IPS-15b (cell line): Measurements from ENCODE around the gene HIVEP3.

Experiments
- H3K27me3 ChIP-seq: one replicate; pipeline ENCODE4 v1.6.1; 2013; ENCODE audit warnings: low read length; ENCODE audit not compliant: control insufficient read depth, insufficient read depth
- H3K36me3 ChIP-seq: one replicate; pipeline ENCODE4 v1.6.1; 2013; ENCODE audit warnings: low read length; ENCODE audit not compliant: control insufficient read depth, insufficient read depth
- H3K4me1 ChIP-seq: one replicate; pipeline ENCODE4 v1.6.1; 2013; ENCODE audit warnings: mild to moderate bottlenecking, low read length; ENCODE audit not compliant: control insufficient read depth, insufficient read depth
- H3K4me3 ChIP-seq: one replicate; pipeline ENCODE4 v1.5.1; 2013; ENCODE audit warnings: low read depth, low read length
- H3K9ac ChIP-seq: one replicate; pipeline ENCODE4 v1.6.1; 2013; ENCODE audit warnings: low read depth, mild to moderate bottlenecking, low read length
- H3K9me3 ChIP-seq: one replicate; pipeline ENCODE4 v1.6.1; 2013; ENCODE audit warnings: mild to moderate bottlenecking, low read length; ENCODE audit not compliant: control insufficient read depth, insufficient read depth

HIVEP3 gene

DNA sequence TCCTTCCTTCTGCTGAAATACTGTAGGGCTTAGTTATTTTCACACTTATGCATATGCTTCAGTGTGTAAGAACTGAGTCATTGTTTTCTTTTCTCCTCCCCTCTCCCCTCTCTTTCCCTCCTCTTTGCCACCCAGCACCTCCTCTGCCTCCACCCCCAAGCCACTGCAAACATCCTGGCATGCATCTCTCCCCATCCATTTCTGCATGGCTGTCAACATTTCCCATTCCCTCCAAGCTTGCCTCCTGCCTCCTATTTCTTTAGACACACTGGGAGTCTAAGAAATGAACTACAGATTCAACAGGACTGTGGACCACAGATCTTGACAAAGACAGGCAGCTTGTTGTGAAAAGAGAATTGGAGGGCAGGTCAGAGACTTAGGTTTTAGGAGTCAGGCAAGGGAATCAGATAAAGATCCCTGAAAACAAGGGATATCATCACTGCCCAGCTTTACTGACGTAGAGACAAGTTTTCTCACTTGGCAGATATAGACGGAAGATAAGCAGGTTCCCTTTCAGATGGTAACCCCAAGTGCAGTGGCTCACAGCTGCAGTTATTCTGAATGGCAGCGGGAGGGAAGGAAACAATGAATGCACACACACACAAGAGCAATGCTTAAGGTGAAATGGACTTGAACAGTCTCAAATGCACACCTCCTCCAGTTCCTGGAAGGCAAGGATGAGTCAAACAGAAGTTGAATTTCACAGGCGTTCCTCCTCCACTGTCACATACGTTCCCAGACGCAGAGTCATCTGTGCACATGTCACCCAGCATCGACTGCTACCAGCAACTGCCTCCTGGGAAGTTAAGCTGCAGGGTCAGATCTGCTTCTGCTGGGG is 56.1 kb downstream of the HIVEP3 start:
- no peak overlapping the region for H3K4me3 ChIP-seq
- H3K9me3 ChIP-seq, result no peaks in the 10 kb centered on the region
- peaks cover 7% of the 10 kb centered on the region for H3K4me1 ChIP-seq
- no peaks in the 10 kb centered on the region for H3K36me3 ChIP-seq
- H3K9ac ChIP-seq, result no peak overlapping the region
- no peaks in the 10 kb centered on the region for H3K27me3 ChIP-seq

DNA sequence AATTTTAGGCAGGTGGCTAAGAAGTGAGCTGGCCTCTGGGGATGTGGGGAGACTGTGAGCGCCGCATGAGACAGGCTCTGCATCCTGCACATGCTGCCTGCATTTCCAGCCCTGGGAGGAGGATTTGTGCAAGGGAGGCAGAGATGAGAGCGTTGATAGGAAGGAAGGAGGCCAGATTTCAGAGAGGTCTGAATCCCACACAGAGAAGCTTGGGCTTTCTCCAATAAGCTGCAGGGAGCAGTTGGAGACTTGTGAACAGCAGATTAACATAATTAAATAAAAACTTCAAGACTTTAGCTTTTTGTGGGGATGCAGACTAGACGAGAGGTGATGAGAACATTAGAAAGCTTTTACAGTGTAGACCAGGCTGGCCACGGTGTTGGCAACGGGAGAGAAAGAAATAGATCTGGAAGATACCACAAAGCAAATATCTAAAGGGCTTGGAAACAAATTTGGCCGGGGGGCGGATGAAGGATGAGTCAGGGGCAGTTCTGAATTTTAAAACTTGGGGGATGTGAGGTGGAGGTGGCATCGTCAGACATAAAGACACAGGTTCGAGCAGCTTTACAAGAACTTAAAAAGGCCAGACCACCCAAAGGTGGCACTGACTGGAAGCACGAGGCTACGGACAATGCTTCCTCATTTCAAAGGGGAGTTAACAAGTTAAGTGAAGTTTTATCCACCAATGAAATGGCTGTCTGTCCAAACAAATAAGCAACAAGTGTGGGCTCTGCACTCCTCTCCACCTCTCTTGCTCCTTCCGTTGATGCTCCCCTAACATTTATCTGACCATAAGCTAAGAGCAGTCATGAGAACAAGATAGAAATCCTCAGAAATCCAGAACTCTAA is 57.0 kb downstream of the HIVEP3 start:
- H3K27me3 ChIP-seq, result no peaks in the 10 kb centered on the region
- H3K36me3 ChIP-seq, result no peaks in the 10 kb centered on the region
- H3K9ac ChIP-seq, result no peak overlapping the region
- H3K9me3 ChIP-seq, result no peaks in the 10 kb centered on the region
- no peak overlapping the region for H3K4me3 ChIP-seq
- peaks cover 7% of the 10 kb centered on the region for H3K4me1 ChIP-seq

DNA sequence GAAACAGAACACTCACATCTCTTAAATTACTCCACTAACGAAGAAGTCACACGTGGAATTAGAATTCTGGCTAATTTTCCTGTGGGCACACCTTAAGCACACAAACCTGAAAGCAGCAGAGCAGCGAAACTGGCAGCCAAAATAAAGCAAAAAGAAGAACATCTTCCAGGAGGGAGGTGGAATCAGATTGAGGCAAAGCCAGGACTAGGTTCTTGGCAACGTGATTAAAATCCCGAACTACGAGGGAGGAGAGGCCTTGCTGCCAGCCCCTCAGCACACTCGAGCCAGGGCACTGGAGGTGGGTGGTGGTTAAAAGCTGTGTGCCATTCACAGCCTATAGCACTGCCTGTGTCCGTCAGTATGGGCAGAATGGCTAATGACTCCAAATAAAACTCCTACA is 58.0 kb downstream of the HIVEP3 start:
- H3K4me3 ChIP-seq, result no peak overlapping the region
- H3K36me3 ChIP-seq, result no peaks in the 10 kb centered on the region
- H3K27me3 ChIP-seq, result no peaks in the 10 kb centered on the region
- no peaks in the 10 kb centered on the region for H3K9me3 ChIP-seq
- H3K4me1 ChIP-seq, result peaks cover 7% of the 10 kb centered on the region
- H3K9ac ChIP-seq, result no peak overlapping the region

DNA sequence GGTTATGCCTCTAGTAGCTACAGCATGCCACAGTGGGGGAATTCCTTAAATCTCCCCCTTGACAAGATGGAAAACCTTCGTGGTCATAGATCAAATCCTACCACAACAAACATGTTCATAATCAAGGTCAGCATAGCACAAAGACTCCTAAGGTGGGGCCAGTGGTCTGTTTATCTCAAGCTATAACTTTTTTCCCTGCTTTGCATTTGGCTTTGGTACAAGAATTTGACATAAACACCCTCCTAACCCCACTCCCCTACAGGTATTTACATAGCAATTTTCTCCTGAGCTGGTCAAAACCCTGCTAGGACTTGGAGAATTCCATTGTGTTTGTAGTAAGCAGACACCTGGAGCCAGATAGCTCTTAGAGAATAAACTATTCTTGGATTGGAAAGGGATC is 58.5 kb downstream of the HIVEP3 start:
- no peak overlapping the region for H3K9ac ChIP-seq
- H3K9me3 ChIP-seq, result no peaks in the 10 kb centered on the region
- no peaks in the 10 kb centered on the region for H3K36me3 ChIP-seq
- no peak overlapping the region for H3K4me3 ChIP-seq
- H3K27me3 ChIP-seq, result no peaks in the 10 kb centered on the region
- peaks cover 7% of the 10 kb centered on the region for H3K4me1 ChIP-seq

DNA sequence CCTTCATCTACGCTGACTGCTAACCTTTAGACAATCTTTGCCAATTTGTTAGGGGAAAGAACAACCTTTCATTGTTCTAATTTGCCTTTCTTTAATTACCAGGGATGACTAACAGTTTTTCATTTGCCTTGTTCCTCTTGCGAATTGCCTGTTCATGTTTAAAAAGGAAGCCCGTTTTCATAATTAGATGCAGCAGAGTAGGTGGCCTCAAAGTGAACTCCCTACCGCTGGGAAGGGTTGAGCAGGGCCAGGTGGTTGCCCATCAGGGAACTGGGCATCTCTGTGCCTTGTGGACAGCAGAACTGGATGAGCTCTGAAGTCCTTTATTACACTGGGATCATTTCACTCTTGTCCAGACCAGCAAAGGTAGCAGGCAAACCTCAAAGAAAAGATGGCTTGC is 59.0 kb downstream of the HIVEP3 start:
- Histone ChIP-seq H3K27me3 (no peaks in the 10 kb centered on the region), H3K4me3 (no peak overlapping the region), H3K4me1 (peaks cover 7% of the 10 kb centered on the region), H3K9me3 (no peaks in the 10 kb centered on the region), H3K9ac (no peak overlapping the region), H3K36me3 (no peaks in the 10 kb centered on the region)

DNA sequence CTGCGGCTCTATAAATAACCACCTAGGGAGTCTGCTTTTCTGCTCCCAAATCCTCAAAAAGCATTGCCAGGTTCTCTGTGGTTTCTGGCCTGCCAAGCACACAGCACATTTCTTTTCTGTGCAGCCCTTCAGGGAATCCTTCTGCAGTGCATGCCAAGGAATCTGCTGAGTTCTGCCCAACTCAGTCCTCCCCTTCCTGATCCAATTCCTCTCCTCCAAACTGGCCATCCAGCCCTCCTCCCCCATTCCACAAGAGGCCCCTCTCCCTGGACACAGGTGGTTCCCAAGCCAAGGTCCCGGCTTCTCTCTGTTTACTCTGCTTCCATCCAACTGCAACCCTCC is 61.8 kb downstream of the HIVEP3 start:
- Histone ChIP-seq H3K9ac (no peak overlapping the region), H3K27me3 (no peaks in the 10 kb centered on the region), H3K9me3 (no peaks in the 10 kb centered on the region), H3K4me1 (peaks cover 3% of the 10 kb centered on the region), H3K4me3 (no peak overlapping the region), H3K36me3 (no peaks in the 10 kb centered on the region)

DNA sequence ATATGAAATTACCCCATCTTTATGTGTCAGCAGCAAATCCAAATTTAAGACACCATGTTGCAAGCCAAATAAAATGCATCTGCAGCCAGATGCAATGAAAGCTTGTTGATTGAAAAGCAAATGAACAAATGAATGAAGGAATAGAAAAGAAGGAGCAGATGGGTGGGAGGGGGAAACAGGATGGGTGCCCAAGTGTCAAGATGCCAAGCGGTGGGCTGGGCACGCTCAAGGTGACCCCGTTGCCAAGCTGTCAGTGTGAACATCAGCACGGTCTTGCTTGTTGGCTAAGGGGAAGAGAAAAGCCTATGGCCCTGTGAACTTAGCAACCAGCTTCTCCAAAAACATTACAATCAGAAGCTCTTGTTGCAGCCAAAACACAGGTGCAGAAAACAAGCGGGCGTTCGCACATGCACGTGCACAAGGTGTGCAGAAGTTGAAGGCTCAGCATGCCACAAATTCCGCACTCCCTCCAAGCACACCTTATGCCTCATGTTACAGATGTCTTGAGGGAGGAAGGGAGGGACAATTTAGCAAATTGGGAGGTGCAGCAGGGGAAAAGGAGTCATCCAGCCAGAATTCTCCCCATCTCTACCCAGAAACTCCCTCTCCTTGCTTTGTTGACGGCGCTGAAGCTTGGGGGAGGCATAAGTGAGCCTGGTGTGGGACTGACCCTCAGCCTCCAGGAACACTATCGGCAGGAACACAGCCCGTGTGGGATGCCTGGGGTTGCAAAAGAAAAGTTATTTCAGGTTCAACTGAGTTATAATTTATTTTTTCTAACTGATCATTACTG is 62.4 kb downstream of the HIVEP3 start:
- no peak overlapping the region for H3K9ac ChIP-seq
- H3K9me3 ChIP-seq, result no peaks in the 10 kb centered on the region
- H3K36me3 ChIP-seq, result no peaks in the 10 kb centered on the region
- peaks cover 8% of the 10 kb centered on the region for H3K4me1 ChIP-seq
- H3K4me3 ChIP-seq, result no peak overlapping the region
- H3K27me3 ChIP-seq, result no peaks in the 10 kb centered on the region

DNA sequence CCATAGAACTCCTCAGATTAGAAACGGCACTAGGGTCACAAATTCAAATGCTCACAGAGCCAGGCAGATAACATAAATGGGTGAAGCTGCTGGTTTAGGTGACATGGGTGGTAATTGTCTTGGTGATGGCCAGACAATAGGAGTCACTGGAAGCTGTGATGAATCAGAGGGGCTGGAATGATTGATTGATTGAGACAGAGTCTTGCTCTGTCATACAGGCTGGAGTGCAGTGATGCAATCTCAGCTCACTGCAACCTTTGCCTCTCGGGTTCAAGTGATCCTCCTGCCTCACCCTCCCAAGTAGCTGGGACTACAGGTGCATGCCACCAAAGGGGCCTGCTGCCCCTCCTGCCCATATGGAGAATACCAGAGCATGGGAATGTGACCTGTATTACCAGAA is 63.0 kb downstream of the HIVEP3 start:
- H3K27me3 ChIP-seq, result peaks cover 3% of the 10 kb centered on the region
- H3K36me3 ChIP-seq, result no peaks in the 10 kb centered on the region
- H3K9ac ChIP-seq, result no peak overlapping the region
- H3K9me3 ChIP-seq, result no peaks in the 10 kb centered on the region
- H3K4me1 ChIP-seq, result peaks cover 8% of the 10 kb centered on the region
- no peak overlapping the region for H3K4me3 ChIP-seq

DNA sequence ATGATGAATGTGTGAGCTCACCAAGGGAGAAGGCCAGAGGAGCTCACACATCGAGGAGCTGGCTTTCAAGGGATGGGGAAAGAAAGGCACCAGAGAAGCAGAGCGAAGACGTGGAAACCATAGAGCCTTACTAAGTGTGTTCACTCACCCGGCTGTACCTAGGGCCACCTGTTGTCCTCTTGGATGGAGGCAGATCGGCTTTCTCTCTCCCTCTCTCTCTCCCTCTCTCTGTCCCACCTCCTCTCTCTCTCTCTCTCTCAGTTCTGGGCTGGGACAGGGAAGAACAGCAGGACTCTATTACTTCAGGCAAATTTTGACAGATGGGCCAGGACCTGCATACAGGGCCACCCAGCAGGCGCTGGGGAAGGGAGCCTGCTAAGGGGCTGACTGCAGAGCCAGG is 64.8 kb downstream of the HIVEP3 start:
- Histone ChIP-seq H3K4me3 (no peak overlapping the region), H3K27me3 (peaks cover 3% of the 10 kb centered on the region), H3K36me3 (no peaks in the 10 kb centered on the region), H3K9ac (no peak overlapping the region), H3K9me3 (no peaks in the 10 kb centered on the region), H3K4me1 (peaks cover 4% of the 10 kb centered on the region)

DNA sequence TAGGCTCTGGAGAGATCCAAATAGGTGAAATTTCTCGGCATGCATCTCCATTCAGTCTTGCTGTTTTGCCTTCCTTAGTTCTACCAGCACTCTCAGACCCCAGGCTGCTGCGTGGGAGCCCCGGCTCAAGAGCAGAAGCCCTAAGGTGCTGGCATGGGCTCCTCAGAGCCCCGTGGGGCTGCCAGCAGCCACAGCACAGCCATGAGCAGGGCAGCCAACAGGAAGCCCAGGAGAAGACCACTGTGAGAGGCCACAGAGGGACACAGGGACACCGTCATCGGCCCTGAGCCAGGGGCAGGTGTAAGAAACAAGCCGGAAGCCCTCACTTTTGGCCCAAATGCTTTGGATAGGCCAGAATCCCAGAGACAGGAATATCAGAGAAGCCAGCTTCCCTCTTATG is 66.6 kb downstream of the HIVEP3 start:
- H3K4me3 ChIP-seq, result no peak overlapping the region
- H3K9me3 ChIP-seq, result no peaks in the 10 kb centered on the region
- H3K4me1 ChIP-seq, result peaks cover 4% of the 10 kb centered on the region
- no peaks in the 10 kb centered on the region for H3K36me3 ChIP-seq
- H3K27me3 ChIP-seq, result peaks cover 3% of the 10 kb centered on the region
- H3K9ac ChIP-seq, result no peak overlapping the region

DNA sequence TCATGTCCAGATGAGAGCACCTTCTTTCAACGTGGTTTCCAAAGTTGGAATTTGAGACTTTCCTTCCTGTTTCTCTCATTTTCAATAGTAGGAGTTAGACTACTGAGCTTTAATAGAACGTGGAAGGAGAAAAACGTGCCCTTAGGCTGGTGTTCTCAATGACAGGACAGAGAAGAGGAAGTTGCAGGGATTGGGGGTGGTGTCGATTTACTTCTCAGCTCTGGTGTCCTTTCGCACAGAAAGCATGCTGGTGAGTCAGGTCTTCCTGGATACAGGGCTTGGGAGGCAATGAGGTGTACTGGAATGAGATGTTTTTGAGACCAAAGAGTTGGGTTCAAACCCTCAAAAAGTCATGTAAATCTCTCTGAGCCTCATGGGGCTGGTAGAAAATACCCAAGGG is 67.1 kb downstream of the HIVEP3 start:
- Histone ChIP-seq H3K4me1 (peaks cover 4% of the 10 kb centered on the region), H3K9me3 (no peaks in the 10 kb centered on the region), H3K9ac (no peak overlapping the region), H3K4me3 (no peak overlapping the region), H3K27me3 (peaks cover 3% of the 10 kb centered on the region), H3K36me3 (no peaks in the 10 kb centered on the region)
